HAP-1 (cell line): ENCODE data around the gene GAPVD1.

Source experiments
- DNase-seq, 2 experiments: peaks; one replicate each; pipeline ENCODE4 v3.0.0-alpha.2; 2016 to 2020; ENCODE audit warnings: low spot score in 2 of 2
- H3K27me3 ChIP-seq: fragments of 250-450 bp; sonication (Bioruptor Pico); 2 replicates; pipeline ENCODE4 v1.5.1; 2020; ENCODE audit warnings: low read depth, mild to moderate bottlenecking, moderate library complexity
- H3K36me3 ChIP-seq: fragments of 250-450 bp; sonication (Bioruptor Pico); replicated peaks from 2 replicates; pipeline ENCODE4 v1.5.1; 2020; ENCODE audit warnings: mild to moderate bottlenecking
- H3K4me1 ChIP-seq: fragments of 250-450 bp; sonication (Bioruptor Pico); 2 replicates; pipeline ENCODE4 v1.5.1; 2020; ENCODE audit warnings: mild to moderate bottlenecking
- H3K4me3 ChIP-seq: fragments of 250-450 bp; sonication (Bioruptor Pico); 2 replicates; pipeline ENCODE4 v1.5.1; 2020; ENCODE audit warnings: mild to moderate bottlenecking, moderate library complexity
- H3K9me3 ChIP-seq: fragments of 250-450 bp; sonication (Bioruptor Pico); 2 replicates; pipeline ENCODE4 v1.5.1; 2020; ENCODE audit warnings: mild to moderate bottlenecking, moderate library complexity
- in situ Hi-C: fragments of 300-500 bp; cut with MboI; formaldehyde crosslinking; loops from 3 replicates; pipeline ENCODE4 v1.14.3; 2020; ENCODE audit warnings: low sequenced_read_pairs, inconsistent platforms, mixed read lengths

Gene GAPVD1

DNA sequence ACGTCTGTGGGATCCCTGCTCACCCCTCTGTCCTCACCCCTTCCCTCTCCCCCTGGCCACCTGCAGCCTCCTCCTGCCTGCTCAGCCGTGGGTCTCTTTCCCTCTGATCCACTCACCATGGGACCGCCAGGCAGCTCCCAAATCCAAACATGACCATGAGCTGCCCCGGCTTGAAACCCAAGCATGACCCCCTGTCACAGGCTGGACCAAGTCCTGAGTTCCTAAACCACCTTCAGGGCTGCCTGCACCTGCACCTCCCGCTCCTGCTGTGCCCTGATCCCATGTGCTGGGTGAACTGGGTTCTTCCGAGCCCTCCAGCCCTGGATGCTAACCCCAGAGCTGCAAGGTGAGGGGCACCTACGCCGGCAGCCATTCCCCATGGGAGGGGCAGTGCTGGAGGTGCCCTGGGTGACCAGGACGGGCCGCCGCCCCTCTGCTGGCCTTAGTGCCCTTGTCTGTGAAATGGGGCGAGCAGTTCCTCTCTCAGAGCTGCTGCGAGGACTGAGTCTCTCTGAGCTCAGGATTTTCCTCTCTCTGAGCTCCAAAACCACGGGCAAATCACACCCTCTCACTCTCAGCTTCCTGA lies 149.6 kb downstream of the GAPVD1 start:
- Histone ChIP-seq H3K4me3 (no peak overlapping the region), H3K4me1 (peaks cover 5% of the 10 kb centered on the region; the same call in 1 of the 2 replicates), H3K9me3 (no peaks in the 10 kb centered on the region), H3K36me3 (no peaks in the 10 kb centered on the region), H3K27me3 (no peaks in the 10 kb centered on the region)
- in situ Hi-C loops = no loop called here
- DNase-seq = no peak

- Histone ChIP-seq H3K9me3 (no peaks in the 10 kb centered on the region), H3K4me3 (no peak overlapping the region), H3K4me1 (peaks cover 5% of the 10 kb centered on the region; the same call in 1 of the 2 replicates), H3K36me3 (no peaks in the 10 kb centered on the region), H3K27me3 (no peaks in the 10 kb centered on the region)
- DNase-seq = no peak
- in situ Hi-C loops = no loop called here
Measured at GRCh38 chr9:125412166-125412565, 150.5 kb downstream of the GAPVD1 start.

DNA sequence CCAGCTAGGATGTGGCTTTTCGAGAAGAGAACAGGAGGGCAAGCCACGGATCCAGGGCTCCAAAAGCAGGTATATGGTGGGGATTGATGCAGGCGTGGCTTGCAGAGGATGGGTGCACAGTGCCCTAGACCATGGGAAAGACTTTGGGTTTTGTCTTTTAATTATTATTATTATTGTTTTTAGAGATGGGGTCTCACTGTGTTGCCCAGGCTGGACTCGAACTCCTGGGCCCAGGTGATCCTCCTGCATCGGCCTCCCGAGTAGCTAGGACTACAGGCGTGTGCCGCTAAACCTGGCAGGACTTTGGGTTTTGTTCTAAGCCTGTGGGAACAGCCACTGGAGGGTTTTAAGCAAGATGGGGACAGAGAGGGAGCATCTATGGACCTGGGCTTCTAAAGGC lies 152.0 kb downstream of the GAPVD1 start:
- DNase-seq = no peak
- H3K36me3 ChIP-seq = no peaks in the 10 kb centered on the region
- no peak overlapping the region for H3K4me3 ChIP-seq
- in situ Hi-C loops = no loop called here
- no peaks in the 10 kb centered on the region for H3K9me3 ChIP-seq
- peaks cover 5% of the 10 kb centered on the region; the same call in 1 of the 2 replicates for H3K4me1 ChIP-seq
- H3K27me3 ChIP-seq = no peaks in the 10 kb centered on the region

DNA sequence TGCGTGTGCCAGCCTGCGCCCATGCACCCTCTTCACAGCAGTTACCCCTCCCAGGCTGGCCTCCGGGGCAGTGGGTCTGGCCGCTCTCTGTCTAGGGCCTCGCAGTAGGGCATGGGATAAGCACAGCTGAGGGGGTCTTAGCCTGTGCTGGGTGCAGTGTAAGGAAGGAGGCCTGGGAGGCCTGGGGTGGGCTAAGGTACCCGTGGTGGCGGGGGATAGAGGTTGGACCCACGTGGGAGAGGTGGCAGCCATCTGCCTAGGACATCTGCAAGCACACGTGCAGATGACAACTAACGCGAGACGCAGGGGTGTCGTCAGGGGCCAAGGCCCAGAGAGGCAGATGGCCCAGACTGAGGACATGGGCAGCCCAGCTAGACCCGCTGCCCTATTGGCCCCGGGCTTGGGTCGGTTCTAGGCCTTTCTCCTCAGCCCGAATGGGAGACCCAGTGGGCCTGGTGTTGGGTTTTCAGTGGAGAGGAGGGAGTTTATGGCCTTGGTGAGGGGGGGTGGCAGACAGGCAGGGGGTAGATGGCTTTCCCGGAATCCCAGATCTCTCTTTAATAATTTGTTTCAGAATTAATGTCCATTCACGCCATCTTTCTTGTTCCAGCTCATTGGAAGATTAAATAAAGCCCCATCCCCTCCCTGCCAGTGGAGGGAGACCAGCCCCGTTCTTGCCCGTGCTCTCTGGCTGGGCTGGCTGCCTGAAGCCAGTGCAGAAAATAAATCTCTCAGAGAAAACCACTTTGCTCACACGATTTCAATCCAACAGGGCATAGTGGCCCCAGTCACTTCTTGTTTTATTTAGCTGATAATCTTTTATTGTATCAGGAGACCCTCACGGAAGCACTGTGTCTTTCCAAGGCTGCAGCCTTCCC lies 154.2 kb downstream of the GAPVD1 start:
- Histone ChIP-seq H3K36me3 (no peaks in the 10 kb centered on the region), H3K4me3 (no peak overlapping the region), H3K27me3 (no peaks in the 10 kb centered on the region), H3K4me1 (no peaks in the 10 kb centered on the region), H3K9me3 (no peaks in the 10 kb centered on the region)
- in situ Hi-C loops = no loop called here
- no peak for DNase-seq

DNA sequence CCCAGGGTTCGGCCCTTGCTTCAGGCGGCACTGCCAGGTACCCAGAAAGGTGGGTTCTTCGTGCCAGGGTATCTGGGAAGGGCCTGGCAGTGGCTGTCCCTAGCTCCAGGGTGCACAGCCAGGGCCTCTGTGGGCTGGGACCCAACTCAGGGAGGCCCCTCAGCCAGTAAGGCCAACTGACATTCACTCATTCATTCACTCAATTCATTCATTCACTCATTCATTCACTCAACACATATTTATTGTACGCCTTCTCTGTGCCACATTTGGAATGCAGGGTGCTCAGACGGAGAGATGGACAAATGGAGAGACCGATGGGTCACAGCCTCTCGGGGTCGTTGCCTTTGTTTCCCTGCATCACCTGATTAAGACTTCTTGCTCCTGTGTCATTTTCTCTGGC lies 154.9 kb downstream of the GAPVD1 start:
- H3K4me1 ChIP-seq = no peaks in the 10 kb centered on the region
- in situ Hi-C loops = no loop called here
- H3K9me3 ChIP-seq = no peaks in the 10 kb centered on the region
- no peaks in the 10 kb centered on the region for H3K36me3 ChIP-seq
- H3K27me3 ChIP-seq = no peaks in the 10 kb centered on the region
- no peak for DNase-seq
- no peak overlapping the region for H3K4me3 ChIP-seq
